Measurements from ENCODE around the gene PDE4D. TPM values are rescaled to one million over a fixed set of nuclear protein-coding genes. Genes with fewer than 3 reads are reported as not detected.
A peak's percentile ranks its signal among the peaks of the same experiment; 100 is the strongest.

PDE4D gene
- total RNA-seq, 1 donor from 2014 or later: 2.3 TPM

DNA sequence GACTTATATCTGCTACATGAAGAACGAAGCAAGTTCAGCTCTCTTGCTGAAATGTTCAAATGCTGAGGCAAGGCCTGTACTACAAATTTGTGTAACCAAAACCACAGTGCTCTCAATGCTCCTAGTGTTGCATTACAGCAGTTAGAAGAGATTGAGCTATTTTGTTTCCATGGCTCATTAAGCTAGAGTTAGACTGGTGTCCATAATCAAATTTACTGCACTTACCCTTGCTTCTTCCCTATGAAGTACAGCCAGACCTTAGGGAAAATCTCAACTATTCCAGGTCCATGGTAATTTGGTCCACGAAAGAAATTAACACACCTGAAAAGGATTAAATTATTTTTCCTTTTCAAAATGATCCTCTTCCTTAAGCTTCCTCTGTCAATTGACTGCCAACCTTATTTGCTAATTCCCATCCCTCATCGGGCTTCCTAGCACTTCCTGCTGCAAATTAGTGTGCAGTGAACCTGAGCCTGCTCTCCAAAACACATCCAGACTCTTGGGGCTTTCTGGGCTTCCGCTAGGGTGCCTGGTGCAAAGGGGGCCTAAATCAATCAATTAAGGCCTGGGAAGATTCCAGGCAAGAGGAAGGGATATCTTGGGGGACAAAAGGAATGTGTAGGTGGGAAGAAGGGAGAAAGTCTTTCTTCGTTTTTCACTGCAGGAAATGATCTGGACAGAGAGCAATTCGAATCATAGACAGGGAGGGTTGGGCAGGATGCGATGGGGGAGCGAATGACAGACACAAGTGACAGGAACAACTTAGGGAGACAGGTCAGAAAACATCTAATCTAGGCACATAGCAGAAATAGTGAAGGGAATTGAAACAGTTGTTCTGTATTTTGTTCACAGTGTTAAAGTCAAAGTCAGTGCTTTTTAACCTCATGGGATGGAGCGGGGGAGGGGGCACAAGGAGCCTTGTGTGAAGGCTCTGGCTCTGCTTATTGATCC lies 768.2 kb downstream of the PDE4D start:
- H3K4me1 ChIP-seq: peaks cover 45% of the 10 kb centered on the region
- TF ChIP-seq EZH2phosphoT487 (IDR thresholded peaks at IDR 0.05) (no peak), EZH2 (IDR thresholded peaks at IDR 0.05) (no peak)
- TF ChIP-seq, protein P1, sequence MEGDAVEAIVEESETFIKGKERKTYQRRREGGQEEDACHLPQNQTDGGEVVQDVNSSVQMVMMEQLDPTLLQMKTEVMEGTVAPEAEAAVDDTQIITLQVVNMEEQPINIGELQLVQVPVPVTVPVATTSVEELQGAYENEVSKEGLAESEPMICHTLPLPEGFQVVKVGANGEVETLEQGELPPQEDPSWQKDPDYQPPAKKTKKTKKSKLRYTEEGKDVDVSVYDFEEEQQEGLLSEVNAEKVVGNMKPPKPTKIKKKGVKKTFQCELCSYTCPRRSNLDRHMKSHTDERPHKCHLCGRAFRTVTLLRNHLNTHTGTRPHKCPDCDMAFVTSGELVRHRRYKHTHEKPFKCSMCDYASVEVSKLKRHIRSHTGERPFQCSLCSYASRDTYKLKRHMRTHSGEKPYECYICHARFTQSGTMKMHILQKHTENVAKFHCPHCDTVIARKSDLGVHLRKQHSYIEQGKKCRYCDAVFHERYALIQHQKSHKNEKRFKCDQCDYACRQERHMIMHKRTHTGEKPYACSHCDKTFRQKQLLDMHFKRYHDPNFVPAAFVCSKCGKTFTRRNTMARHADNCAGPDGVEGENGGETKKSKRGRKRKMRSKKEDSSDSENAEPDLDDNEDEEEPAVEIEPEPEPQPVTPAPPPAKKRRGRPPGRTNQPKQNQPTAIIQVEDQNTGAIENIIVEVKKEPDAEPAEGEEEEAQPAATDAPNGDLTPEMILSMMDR (IDR thresholded peaks at IDR 0.05): no peak
- H3K4me3 Mint-ChIP-seq: no peak overlapping the region
- H3K27me3 ChIP-seq: no peaks in the 10 kb centered on the region
- no peak overlapping the region for H3K27ac Mint-ChIP-seq
- no peak overlapping the region for H3K27ac ChIP-seq
- peaks cover 10% of the 10 kb centered on the region for H3K4me1 Mint-ChIP-seq
- peak overlapping the region; percentile 41 for H3K4me2 ChIP-seq
- peaks cover 3% of the 10 kb centered on the region for H3F3A ChIP-seq (ENCODE audit: low read depth)
- no peak overlapping the region for H3K9ac ChIP-seq
- no peaks in the 10 kb centered on the region for H3K9me3 ChIP-seq (ENCODE audit: low read depth)
- H3K36me3 ChIP-seq: no peaks in the 10 kb centered on the region
- H3K27me3 Mint-ChIP-seq (ENCODE audit: insufficient read depth, low read depth): peaks cover 3% of the 10 kb centered on the region
- H3K79me2 ChIP-seq (ENCODE audit: low read depth): no peaks in the 10 kb centered on the region
- no peaks in the 10 kb centered on the region for H4K20me1 ChIP-seq (ENCODE audit: low read depth)
- H3K9me3 Mint-ChIP-seq: peaks cover 2% of the 10 kb centered on the region
- no peak for DNase-seq (ENCODE audit: low spot score)
- H3K4me3 ChIP-seq: no peak overlapping the region
- H2AFZ ChIP-seq (replicated peaks): no peak overlapping the region
- no peaks in the 10 kb centered on the region for H3K36me3 Mint-ChIP-seq

- Histone ChIP-seq H3K79me2 (ENCODE audit: low read depth) (no peaks in the 10 kb centered on the region), H3K9me3 (ENCODE audit: low read depth) (no peaks in the 10 kb centered on the region), H3K27ac (no peak overlapping the region), H3K36me3 (no peaks in the 10 kb centered on the region), H3K9ac (no peak overlapping the region), H4K20me1 (ENCODE audit: low read depth) (no peaks in the 10 kb centered on the region), H3K27me3 (no peaks in the 10 kb centered on the region), H2AFZ (replicated peaks) (no peak overlapping the region), H3K4me1 (peaks cover 45% of the 10 kb centered on the region), H3K4me2 (no peak overlapping the region), H3F3A (ENCODE audit: low read depth) (peaks cover 3% of the 10 kb centered on the region), H3K4me3 (no peak overlapping the region)
- Mint-ChIP-seq H3K36me3 (no peaks in the 10 kb centered on the region), H3K9me3 (peaks cover 2% of the 10 kb centered on the region), H3K27me3 (ENCODE audit: insufficient read depth, low read depth) (peaks cover 3% of the 10 kb centered on the region), H3K27ac (no peak overlapping the region), H3K4me1 (peaks cover 7% of the 10 kb centered on the region), H3K4me3 (no peak overlapping the region)
- peak; percentile 11 for DNase-seq (ENCODE audit: low spot score)
- TF ChIP-seq, protein P1 (IDR thresholded peaks at IDR 0.05): no peak
- TF ChIP-seq EZH2 (IDR thresholded peaks at IDR 0.05) (no peak), EZH2phosphoT487 (IDR thresholded peaks at IDR 0.05) (no peak)
These were observed 769.6 kb downstream of the PDE4D start for GRCh38 chr5:59123595-59124561.

GRCh38 chr5:59119480-59119879 lies 774.0 kb downstream of the PDE4D start:
- no peak overlapping the region for H3K27ac Mint-ChIP-seq
- Histone ChIP-seq H3K27ac (no peak overlapping the region), H3K9ac (no peak overlapping the region), H3K4me2 (no peak overlapping the region), H3K27me3 (no peaks in the 10 kb centered on the region), H4K20me1 (ENCODE audit: low read depth) (no peaks in the 10 kb centered on the region), H3F3A (ENCODE audit: low read depth) (no peaks in the 10 kb centered on the region), H3K4me3 (no peak overlapping the region), H3K4me1 (peaks cover 15% of the 10 kb centered on the region), H3K36me3 (no peaks in the 10 kb centered on the region), H2AFZ (replicated peaks) (no peak overlapping the region), H3K9me3 (ENCODE audit: low read depth) (no peaks in the 10 kb centered on the region), H3K79me2 (ENCODE audit: low read depth) (no peaks in the 10 kb centered on the region)
- peaks cover 3% of the 10 kb centered on the region for H3K27me3 Mint-ChIP-seq (ENCODE audit: insufficient read depth, low read depth)
- no peaks in the 10 kb centered on the region for H3K36me3 Mint-ChIP-seq
- DNase-seq (ENCODE audit: low spot score): no peak
- H3K9me3 Mint-ChIP-seq: peaks cover 2% of the 10 kb centered on the region
- TF ChIP-seq, protein P1 (IDR thresholded peaks at IDR 0.05): no peak
- TF ChIP-seq EZH2 (IDR thresholded peaks at IDR 0.05): no peak
- TF ChIP-seq EZH2phosphoT487 (IDR thresholded peaks at IDR 0.05): no peak
- H3K4me3 Mint-ChIP-seq: no peak overlapping the region
- peaks cover 8% of the 10 kb centered on the region for H3K4me1 Mint-ChIP-seq

Measured in neural progenitor cell (in vitro differentiated cells).